CD4-positive, alpha-beta T cell treated with Interferon alpha-2 for 1 hour (primary cell): ENCODE results near the gene ZFAND3.

Experiments
- DNase-seq, 2 donors: peaks; one replicate each; pipeline ENCODE4 v3.0.0-alpha.2; 2020 to 2022

Gene ZFAND3

DNA sequence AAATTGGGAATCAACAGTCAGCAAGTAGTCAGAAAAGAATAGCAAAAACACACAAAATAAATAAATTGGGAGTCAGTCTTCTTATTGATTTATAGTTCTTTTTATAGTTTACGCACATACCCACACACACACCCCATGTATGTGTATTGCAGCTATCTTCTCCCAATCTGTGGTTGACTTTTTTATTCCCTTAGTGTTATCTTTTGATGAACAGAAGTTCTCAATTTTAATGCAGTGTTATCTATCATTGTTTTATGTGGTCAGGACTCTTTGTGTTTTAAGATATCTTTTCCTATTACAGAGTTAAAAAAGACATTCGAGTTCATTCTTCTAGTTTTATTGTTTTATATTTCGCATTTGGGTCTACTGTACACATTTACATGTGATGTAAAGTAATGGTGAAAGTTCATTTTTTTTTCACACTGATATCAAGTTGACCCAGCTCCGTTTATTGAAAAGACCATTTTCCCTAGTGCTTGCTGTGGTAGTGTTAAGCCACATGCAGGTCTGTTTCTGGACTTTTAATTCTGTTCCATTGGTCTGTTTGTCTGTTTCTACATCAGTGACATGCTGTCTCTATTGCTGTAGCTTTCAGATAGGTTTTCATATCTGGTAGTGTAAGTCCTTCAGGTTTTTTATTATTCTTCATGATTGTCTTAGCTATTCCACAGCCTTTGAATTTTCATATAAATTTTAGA is 78.4 kb downstream of the ZFAND3 start:
- DNase-seq = no peak

- DNase-seq = no peak
These were observed 84.1 kb downstream of the ZFAND3 start for GRCh38 chr6:37903351-37904340.

DNA sequence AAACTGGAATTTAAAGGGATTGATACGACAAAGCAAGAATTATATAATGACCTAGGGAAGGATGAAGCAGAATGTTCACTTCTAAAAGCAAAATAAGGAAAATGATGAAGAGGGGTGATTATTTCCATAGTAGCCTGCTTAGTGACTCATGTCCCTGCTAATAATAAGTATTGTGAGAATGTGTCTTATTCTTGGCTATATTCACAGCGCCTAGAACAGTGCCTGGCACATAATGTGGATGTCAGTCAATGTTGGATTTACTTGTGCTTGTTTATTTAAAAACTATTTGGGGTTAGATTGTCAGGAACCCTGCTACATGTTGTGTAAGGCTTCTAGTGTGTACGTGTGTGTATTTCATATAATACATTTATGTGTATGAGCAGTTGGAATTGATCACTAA is 85.1 kb downstream of the ZFAND3 start:
- no peak for DNase-seq

DNA sequence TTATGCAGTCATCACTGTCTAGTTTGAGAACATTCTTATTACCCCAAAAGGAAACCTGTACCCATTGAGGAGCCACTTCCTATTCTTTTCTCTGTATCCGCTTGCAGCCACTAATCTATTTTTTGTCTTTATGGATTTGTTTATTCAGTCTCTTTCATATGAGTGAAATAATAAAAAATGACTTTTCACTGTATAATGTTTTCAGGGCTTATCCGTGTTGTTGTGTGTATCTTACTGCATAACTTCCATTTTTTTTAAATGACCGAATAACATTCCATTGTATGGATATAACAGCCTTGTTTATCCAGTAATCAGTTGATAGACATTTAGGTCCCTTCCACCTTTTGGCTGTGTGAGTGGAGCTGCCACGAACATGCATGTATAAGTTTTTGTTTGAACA is 86.6 kb downstream of the ZFAND3 start:
- DNase-seq = no peak

GRCh38 chr6:37910998-37911397 is 91.5 kb downstream of the ZFAND3 start:
- no peak for DNase-seq

DNA sequence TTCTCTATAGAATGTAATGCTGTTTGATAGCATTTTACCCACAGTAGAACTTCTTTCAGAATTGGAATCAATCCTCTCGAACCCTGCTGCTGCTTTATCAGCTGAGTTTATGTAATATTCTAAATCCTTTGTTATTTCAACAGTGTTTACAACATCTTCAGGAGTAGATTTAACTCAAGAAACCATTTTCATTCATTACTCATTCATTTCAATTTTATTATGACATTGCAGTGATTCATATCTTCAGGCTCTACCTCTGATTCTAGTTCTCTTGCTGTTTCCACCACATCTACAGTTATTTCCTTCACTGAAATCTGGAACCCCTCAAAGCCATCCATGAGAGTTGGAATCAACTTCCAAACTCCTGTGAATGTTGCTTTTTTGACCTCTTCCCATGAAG is 93.7 kb downstream of the ZFAND3 start:
- DNase-seq = no peak

DNA sequence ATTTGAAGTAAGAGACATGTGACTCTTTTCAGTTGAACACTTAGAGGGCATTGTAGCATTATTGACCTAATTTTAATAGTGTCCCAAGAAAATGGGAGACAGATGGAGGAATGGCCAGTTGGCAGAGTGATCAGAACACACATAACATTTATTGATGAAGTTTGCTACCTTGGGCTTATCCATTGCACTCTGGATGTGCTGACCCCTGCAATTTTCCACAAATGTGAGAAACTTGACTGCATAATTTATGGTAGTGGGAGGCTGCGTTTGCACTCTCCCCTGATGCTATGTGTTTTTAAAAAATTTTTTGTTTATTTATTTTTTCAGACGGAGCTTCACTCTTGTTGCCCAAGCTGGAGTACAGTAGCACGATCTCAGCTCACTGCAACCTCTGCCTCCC is 95.9 kb downstream of the ZFAND3 start:
- no peak for DNase-seq

DNA sequence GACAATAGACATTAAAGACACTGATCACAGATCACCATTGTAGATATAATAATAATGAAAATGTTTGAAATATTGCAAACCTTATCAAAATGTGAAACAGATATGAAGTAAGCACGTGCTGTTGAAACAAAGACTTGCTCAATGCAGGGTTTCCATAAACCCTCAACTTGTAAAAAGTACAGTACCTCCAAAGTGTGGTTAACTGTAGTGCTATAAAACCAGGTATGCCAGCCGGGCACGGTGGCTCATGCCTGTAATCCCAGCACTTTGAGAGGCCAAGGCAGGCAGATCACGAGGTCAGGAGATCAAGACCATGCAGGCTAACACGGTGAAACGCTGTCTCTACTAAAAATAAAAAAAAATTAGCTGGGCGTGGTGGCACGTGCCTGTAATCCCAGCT is 96.6 kb downstream of the ZFAND3 start:
- no peak for DNase-seq

GRCh38 chr6:37916675-37917074 is 97.1 kb downstream of the ZFAND3 start:
- no peak for DNase-seq

DNA sequence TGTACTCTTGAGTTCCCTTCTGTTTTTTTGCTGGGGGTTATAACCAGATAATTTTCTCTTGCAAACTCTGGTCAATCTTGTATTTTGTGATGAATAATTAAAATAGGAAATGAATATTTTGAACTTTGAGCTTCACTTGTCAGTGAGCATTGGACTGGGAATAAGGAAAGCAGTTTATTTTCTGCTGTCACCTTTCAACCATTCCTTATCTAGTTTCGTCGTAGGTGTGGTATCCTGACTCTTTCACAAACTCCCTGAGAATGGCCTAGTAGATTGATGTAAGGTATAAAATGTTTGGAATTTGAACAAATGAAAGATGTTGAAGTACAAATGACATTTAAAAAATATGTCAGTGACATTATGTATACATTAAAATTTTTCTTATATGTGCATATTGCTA is 98.0 kb downstream of the ZFAND3 start:
- DNase-seq = no peak

- no peak for DNase-seq
These were observed 100.1 kb downstream of the ZFAND3 start for GRCh38 chr6:37919417-37920157.

DNA sequence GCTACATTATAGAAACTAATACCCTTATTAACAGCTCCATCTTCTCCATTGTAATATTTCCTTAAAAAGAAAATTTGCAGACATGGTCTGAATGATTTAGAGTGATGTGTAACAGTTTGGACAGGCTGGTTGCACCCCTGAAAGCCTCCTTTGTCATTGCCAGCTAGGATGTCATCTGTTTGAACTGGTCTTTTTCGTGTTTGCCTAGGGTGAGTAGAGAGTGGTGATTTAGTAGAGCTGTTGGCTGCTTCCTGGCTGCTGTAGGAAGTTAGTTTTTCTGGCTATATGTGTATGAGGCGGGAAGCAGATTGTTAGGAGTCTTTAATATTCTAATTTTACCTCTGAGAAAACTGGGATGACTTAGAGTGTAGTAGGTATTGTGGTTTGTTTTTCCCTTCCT is 101.1 kb downstream of the ZFAND3 start:
- no peak for DNase-seq

DNA sequence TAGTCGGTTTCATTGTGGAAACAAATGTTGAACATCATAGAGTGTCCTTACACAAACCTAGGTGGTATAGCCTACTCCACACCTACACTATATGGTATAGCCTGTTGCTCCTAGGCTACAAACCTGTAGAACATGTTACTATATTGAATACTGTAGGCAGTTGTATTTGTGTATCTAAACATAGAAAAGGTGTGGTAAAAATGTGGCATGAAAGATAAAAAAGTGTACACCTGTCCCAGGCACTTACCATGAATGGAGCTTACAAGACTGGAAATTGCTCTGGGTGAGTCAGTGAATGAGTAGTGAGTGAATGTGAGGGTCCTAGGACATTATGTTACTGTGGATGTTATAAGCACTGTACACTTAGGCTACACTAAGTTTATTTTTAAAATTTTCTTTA is 103.0 kb downstream of the ZFAND3 start:
- no peak for DNase-seq

DNA sequence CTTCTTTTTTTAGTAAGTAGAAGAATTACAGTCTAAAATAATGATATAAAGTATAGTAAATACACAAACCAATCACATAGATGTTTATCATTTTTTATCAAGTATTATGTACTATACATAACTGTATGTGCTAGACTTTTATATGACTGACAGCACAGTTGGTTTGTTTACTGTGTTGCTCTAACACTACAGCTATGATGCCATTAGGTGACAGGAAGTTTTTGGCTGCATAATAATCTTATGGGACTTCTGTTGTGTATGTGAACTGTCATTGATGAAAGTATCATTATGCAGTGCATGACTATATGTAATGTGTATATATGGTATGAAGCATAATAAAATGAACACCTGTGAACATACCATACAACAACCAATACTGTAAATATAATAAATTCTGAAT is 104.0 kb downstream of the ZFAND3 start:
- DNase-seq = no peak

DNA sequence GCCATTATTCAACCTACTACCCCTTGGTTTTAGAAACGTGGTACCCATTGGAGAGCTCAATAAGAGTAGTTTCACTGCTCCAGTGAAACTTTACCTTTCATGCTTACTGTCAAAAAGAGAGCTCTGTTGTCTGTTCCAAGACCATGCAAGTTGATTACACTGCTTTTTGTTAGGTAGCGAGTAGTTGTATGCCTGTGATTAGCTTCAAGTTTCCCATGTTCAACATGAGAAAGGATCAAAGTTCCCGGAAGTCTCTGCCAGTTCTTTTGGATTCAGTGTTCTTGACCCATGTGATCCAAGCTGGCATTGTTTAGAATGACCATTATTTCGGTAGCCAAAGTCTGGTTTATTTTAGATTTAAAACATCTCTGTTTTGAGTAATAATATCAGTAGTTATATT is 107.1 kb downstream of the ZFAND3 start:
- no peak for DNase-seq

DNA sequence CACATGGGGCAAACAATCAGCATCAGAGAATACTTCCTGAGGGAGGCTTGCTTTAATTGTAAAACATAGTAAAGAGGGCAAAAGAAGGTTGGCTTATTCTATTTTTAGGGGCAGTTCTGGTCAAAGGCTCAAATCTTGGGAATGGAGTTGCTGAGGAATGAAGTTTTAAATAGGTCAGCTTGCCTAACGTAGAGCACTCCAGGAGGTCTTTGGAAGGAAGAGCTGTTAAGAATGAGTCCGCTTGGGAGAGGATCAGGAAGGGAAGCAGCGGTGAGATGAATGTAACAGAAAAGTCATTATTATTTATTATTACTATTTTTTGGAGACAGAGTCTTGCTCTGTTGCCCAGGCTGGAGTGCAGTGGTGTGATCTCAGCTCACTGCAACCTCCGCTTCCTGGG is 108.7 kb downstream of the ZFAND3 start:
- no peak for DNase-seq

- DNase-seq = no peak
These were observed 110.9 kb downstream of the ZFAND3 start for GRCh38 chr6:37930288-37930971.

- no peak for DNase-seq
These were observed 111.5 kb downstream of the ZFAND3 start for GRCh38 chr6:37931066-37931465.

GRCh38 chr6:37934276-37934675 is 114.7 kb downstream of the ZFAND3 start:
- no peak for DNase-seq

GRCh38 chr6:37936150-37936549 is 116.6 kb downstream of the ZFAND3 start:
- DNase-seq = no peak

GRCh38 chr6:37936906-37937305 is 117.4 kb downstream of the ZFAND3 start:
- no peak for DNase-seq

- no peak for DNase-seq
These were observed 119.4 kb downstream of the ZFAND3 start for GRCh38 chr6:37938909-37939308.
